NCI-H510A (cell line): ENCODE results near the gene SLC38A10.

Experiments used
- DNase-seq: peaks from one replicate; lab custom pipeline; 2025; lab: John Stamatoyannopoulos, UW

The SLC38A10 gene

GRCh38 chr17:81254955-81255717, 40.0 kb downstream of the SLC38A10 start:
- peak; percentile 92 for DNase-seq

GRCh38 chr17:81253358-81254131, 41.6 kb downstream of the SLC38A10 start:
- DNase-seq = no peak

GRCh38 chr17:81252987-81253329, 42.1 kb downstream of the SLC38A10 start:
- no peak for DNase-seq

- DNase-seq = no peak
Measured at GRCh38 chr17:81252326-81252986, 42.7 kb downstream of the SLC38A10 start.

- DNase-seq = peak; percentile 64
Measured at GRCh38 chr17:81251709-81252301, 43.3 kb downstream of the SLC38A10 start.

- no peak for DNase-seq
Measured at GRCh38 chr17:81251094-81251708, 43.9 kb downstream of the SLC38A10 start.

- no peak for DNase-seq
Measured at GRCh38 chr17:81250286-81251093, 44.6 kb downstream of the SLC38A10 start.

GRCh38 chr17:81249223-81250040, 45.7 kb downstream of the SLC38A10 start:
- no peak for DNase-seq

GRCh38 chr17:81248649-81249048, 46.5 kb downstream of the SLC38A10 start:
- DNase-seq = no peak

GRCh38 chr17:81247339-81247990, 47.6 kb downstream of the SLC38A10 start:
- DNase-seq = no peak

- no peak for DNase-seq
Measured at GRCh38 chr17:81246679-81247338, 48.3 kb downstream of the SLC38A10 start.

- DNase-seq = no peak
Measured at GRCh38 chr17:81246343-81246670, 48.8 kb downstream of the SLC38A10 start.

GRCh38 chr17:81245665-81246342, 49.3 kb downstream of the SLC38A10 start:
- no peak for DNase-seq

- DNase-seq = no peak
Measured at GRCh38 chr17:81245024-81245664, 50.0 kb downstream of the SLC38A10 start.

- DNase-seq = no peak
Measured at GRCh38 chr17:81244358-81245023, 50.6 kb downstream of the SLC38A10 start.

- DNase-seq = no peak
Measured at GRCh38 chr17:81243333-81243664, 51.8 kb downstream of the SLC38A10 start.

- DNase-seq = no peak
Measured at GRCh38 chr17:81242421-81243332, 52.4 kb downstream of the SLC38A10 start.
